Skeletal muscle satellite cell (primary cell): Measurements from ENCODE around the gene RAB27A.

Experiments
- H3K27me3 ChIP-seq: 2 replicates; pipeline ENCODE4 v1.7.0; 2013; ENCODE audit warnings: low read length; ENCODE audit not compliant: control insufficient read depth, insufficient read depth
- H3K36me3 ChIP-seq: 2 replicates; pipeline ENCODE4 v1.7.0; 2013; ENCODE audit warnings: mild to moderate bottlenecking, control low read depth, low read length; ENCODE audit not compliant: insufficient read depth
- H3K4me1 ChIP-seq: 2 replicates; pipeline ENCODE4 v1.7.0; 2013; ENCODE audit warnings: low read length; ENCODE audit not compliant: control insufficient read depth, insufficient read depth
- H3K4me2 ChIP-seq: 2 replicates; pipeline ENCODE4 v1.7.0; 2013; ENCODE audit warnings: mild to moderate bottlenecking, low read length
- H3K4me3 ChIP-seq: 2 replicates; pipeline ENCODE4 v1.7.0; 2013; ENCODE audit warnings: low read length
- H3K9ac ChIP-seq: 2 replicates; pipeline ENCODE4 v1.7.0; 2013; ENCODE audit warnings: mild to moderate bottlenecking, low read depth, low read length, moderate library complexity
- H3K9me3 ChIP-seq: replicated peaks from 2 replicates; pipeline ENCODE4 v1.7.0; 2013; ENCODE audit warnings: mild to moderate bottlenecking, control low read depth, low read length

RAB27A gene

DNA sequence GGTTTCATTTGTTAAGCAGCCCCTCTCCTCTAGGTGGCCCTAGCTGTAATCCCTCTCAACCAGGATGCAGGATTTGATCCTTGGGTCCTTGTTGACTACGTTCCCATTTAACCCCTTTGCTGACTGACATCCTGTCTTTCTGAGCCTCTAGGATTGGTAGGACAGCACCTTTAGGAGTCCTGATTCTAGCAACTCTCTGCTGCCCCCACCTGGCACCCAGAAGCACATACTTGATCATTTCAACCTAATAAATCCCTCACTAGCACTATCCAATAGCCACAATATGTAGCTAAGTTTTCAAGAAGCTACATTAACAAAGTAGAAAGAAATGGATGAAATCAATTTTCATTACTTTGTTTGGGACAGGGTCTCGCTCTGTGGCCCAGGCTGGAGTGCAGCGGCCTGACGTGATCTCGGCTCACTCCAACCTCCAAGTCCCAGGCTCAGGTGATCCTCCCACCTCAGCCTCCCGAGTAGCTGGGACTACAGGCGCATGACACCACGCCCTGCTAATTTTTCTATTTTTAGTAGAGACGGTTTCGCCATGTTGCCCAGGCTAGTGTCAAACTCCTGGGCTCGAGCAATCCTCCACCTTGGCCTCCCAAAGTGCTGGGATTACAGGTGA is 121.2 kb downstream of the RAB27A start:
- H3K27me3 ChIP-seq: no peaks in the 10 kb centered on the region
- no peaks in the 10 kb centered on the region for H3K4me1 ChIP-seq
- H3K9me3 ChIP-seq: no peaks in the 10 kb centered on the region
- H3K36me3 ChIP-seq: no peaks in the 10 kb centered on the region
- H3K4me2 ChIP-seq: no peak overlapping the region
- no peak overlapping the region for H3K9ac ChIP-seq
- H3K4me3 ChIP-seq: no peak overlapping the region

DNA sequence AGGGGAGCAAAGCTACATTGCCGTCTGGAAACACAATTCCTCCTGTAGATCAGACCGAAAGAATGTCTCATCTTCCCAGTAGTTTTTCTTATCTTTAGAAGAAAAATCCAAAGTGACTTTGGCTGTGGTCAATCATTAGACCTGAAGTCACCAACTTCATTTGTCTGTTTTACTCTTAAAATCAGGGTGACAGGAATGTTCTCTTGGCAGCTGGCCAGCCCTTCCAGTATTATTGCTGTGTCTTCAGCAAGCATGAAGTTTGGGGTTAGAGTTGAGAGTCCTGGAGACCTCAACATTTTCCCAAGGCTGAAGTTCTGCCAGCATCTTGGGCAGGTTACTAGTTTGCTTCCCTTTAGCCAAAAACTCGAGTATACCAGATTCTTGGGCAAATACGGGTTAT is 125.3 kb downstream of the RAB27A start:
- H3K36me3 ChIP-seq: no peaks in the 10 kb centered on the region
- H3K9me3 ChIP-seq: no peaks in the 10 kb centered on the region
- no peaks in the 10 kb centered on the region for H3K27me3 ChIP-seq
- no peak overlapping the region for H3K4me2 ChIP-seq
- no peaks in the 10 kb centered on the region for H3K4me1 ChIP-seq
- no peak overlapping the region for H3K9ac ChIP-seq
- H3K4me3 ChIP-seq: no peak overlapping the region
